ENCODE results near the gene DGKI. TPM values are rescaled to one million over a fixed set of nuclear protein-coding genes. Genes with fewer than 3 reads are reported as not detected.

Gene DGKI
- total RNA-seq, 1 experiment from 2014 or later, result 0.79 TPM

GRCh38 chr7:137762334-137762733 lies 84.4 kb downstream of the DGKI start:
- Mint-ChIP-seq H3K4me3 (no peak overlapping the region), H3K27ac (no peak overlapping the region), H3K36me3 (no peaks in the 10 kb centered on the region), H3K9me3 (peaks cover 7% of the 10 kb centered on the region; the same call in 1 of the 2 replicates), H3K27me3 (ENCODE audit: low read depth) (no peaks in the 10 kb centered on the region; the same call in 1 of the 2 replicates), H3K4me1 (peaks cover 9% of the 10 kb centered on the region)
- CTCF ChIA-PET, result no interaction called here
- TF ChIP-seq AR (CRISPR knock-in tag; IDR thresholded peaks at IDR 0.05) (no peak), NR3C1 (CRISPR knock-in tag; conservative IDR thresholded peaks at IDR 0.05; ENCODE audit: low read depth) (no peak), E2F1 (CRISPR knock-in tag; IDR thresholded peaks at IDR 0.05) (no peak), ZSCAN18 (CRISPR knock-in tag; IDR thresholded peaks at IDR 0.05) (no peak), GRHL2 (CRISPR knock-in tag; IDR thresholded peaks at IDR 0.05; ENCODE audit: insufficient replicate concordance, severe bottlenecking) (no peak), ZNF138 (CRISPR knock-in tag; conservative IDR thresholded peaks at IDR 0.05) (no peak), FOXJ3 (CRISPR knock-in tag; IDR thresholded peaks at IDR 0.05; ENCODE audit: borderline replicate concordance) (no peak)
- POLR2A ChIA-PET, result no interaction called here
- DNase-seq (ENCODE audit: low spot score) (no peak), ATAC-seq (no peak)

GRCh38 chr7:137760111-137760510 lies 86.7 kb downstream of the DGKI start:
- ATAC-seq (peak; percentile 89), DNase-seq (ENCODE audit: low spot score) (no peak)
- no peak overlapping the region for H3K4me3 Mint-ChIP-seq
- H3K27ac Mint-ChIP-seq, result no peak overlapping the region
- peaks cover 15% of the 10 kb centered on the region for H3K4me1 Mint-ChIP-seq
- CTCF ChIA-PET, result no interaction called here
- H3K27me3 Mint-ChIP-seq (ENCODE audit: low read depth), result no peaks in the 10 kb centered on the region; the same call in 1 of the 2 replicates
- H3K9me3 Mint-ChIP-seq, result peaks cover 7% of the 10 kb centered on the region; the same call in 1 of the 2 replicates
- H3K36me3 Mint-ChIP-seq, result no peaks in the 10 kb centered on the region
- POLR2A ChIA-PET, result no interaction called here
- no peak for TF ChIP-seq MXD4 (CRISPR knock-in tag; IDR thresholded peaks at IDR 0.05; ENCODE audit: borderline replicate concordance)

GRCh38 chr7:137757146-137757925 lies 89.4 kb downstream of the DGKI start:
- ChIA-PET CTCF (interaction anchor here (1.0 to 1.4 kb wide), 2 partner anchors 10 to 131 kb away, joined by 3 read pairs; no protein-coding TSS in a partner anchor), POLR2A (no interaction called here)
- Mint-ChIP-seq H3K27ac (no peak overlapping the region), H3K36me3 (no peaks in the 10 kb centered on the region), H3K4me3 (no peak overlapping the region), H3K9me3 (peaks cover 7% of the 10 kb centered on the region; the same call in 1 of the 2 replicates), H3K27me3 (ENCODE audit: low read depth) (no peaks in the 10 kb centered on the region; the same call in 1 of the 2 replicates), H3K4me1 (peaks cover 42% of the 10 kb centered on the region)
- ATAC-seq (no peak), DNase-seq (ENCODE audit: low spot score) (no peak)
- TF ChIP-seq NR3C1 (CRISPR knock-in tag; conservative IDR thresholded peaks at IDR 0.05; ENCODE audit: low read depth) (no peak), TP53 (CRISPR knock-in tag; IDR thresholded peaks at IDR 0.05) (no peak), CREB1 (CRISPR knock-in tag; IDR thresholded peaks at IDR 0.05) (no peak), HMGXB4 (CRISPR knock-in tag; IDR thresholded peaks at IDR 0.05) (no peak), GRHL2 (CRISPR knock-in tag; IDR thresholded peaks at IDR 0.05; ENCODE audit: insufficient replicate concordance, severe bottlenecking) (no peak), TEAD4 (CRISPR knock-in tag; IDR thresholded peaks at IDR 0.05) (no peak), PRRX2 (CRISPR knock-in tag; IDR thresholded peaks at IDR 0.05) (no peak), JUN (CRISPR knock-in tag; IDR thresholded peaks at IDR 0.05) (no peak), ETV6 (CRISPR knock-in tag; IDR thresholded peaks at IDR 0.05) (no peak), STAT6 (CRISPR knock-in tag; conservative IDR thresholded peaks at IDR 0.05; ENCODE audit: low read depth) (no peak), GTF2I (CRISPR knock-in tag; conservative IDR thresholded peaks at IDR 0.05) (no peak), SP1 (CRISPR knock-in tag; conservative IDR thresholded peaks at IDR 0.05) (no peak), FOXP4 (CRISPR knock-in tag; IDR thresholded peaks at IDR 0.05) (no peak)
